Activated CD4-positive, alpha-beta T cell treated with anti-CD3 and anti-CD28 coated beads, Interleukin-2, amount 50 U/mL, for 24 hours (primary cell): Measurements from ENCODE around the gene POLD1.
"Not testable (repeated sequence)": the region's sequence is repeated elsewhere in the genome, so short reads cannot be mapped to it uniquely, and the experiment has no call there.

ENCODE experiments used
- DNase-seq, 2 donors: peaks; one replicate each; pipeline ENCODE4 v3.0.0-alpha.2; 2020; ENCODE audit warnings: low read depth in 1 of 2, low spot score in 1 of 2

POLD1 gene

GRCh38 chr19:50383852-50384684 is at the start of gene POLD1:
Gene POLD1 (plus strand): TSS chr19:50384347. CDS start chr19:50398852, 14,505 bp downstream.
- peak; percentile 95 to 98 for DNase-seq

GRCh38 chr19:50334741-50335421 is 49.3 kb upstream of the POLD1 start:
- no peak for DNase-seq

- DNase-seq = not testable (repeated sequence)
Observed at GRCh38 chr19:50337031-50337430, 47.1 kb upstream of the POLD1 start.

- no peak for DNase-seq
Observed at GRCh38 chr19:50340331-50340730, 43.8 kb upstream of the POLD1 start.

- no peak for DNase-seq
Observed at GRCh38 chr19:50341091-50341564, 43.0 kb upstream of the POLD1 start.

GRCh38 chr19:50344661-50345318 is 39.4 kb upstream of the POLD1 start:
- DNase-seq = no peak

GRCh38 chr19:50347089-50347581 is 37.0 kb upstream of the POLD1 start:
- not testable (repeated sequence) for DNase-seq

- DNase-seq = no peak
Observed at GRCh38 chr19:50349277-50350057, 34.7 kb upstream of the POLD1 start.

GRCh38 chr19:50352242-50352641 is 31.9 kb upstream of the POLD1 start:
- DNase-seq = no peak

- DNase-seq = not testable (repeated sequence)
Observed at GRCh38 chr19:50353487-50353880, 30.7 kb upstream of the POLD1 start.

GRCh38 chr19:50356691-50357177 is 27.4 kb upstream of the POLD1 start:
- no peak for DNase-seq

GRCh38 chr19:50357178-50358100 is 26.7 kb upstream of the POLD1 start:
- peak; percentile 78 to 82 for DNase-seq

GRCh38 chr19:50358483-50359327 is 25.4 kb upstream of the POLD1 start:
- DNase-seq = peak; percentile 55 to 69

- DNase-seq = no peak
Observed at GRCh38 chr19:50359328-50359818, 24.8 kb upstream of the POLD1 start.

- no peak for DNase-seq
Observed at GRCh38 chr19:50361290-50362029, 22.7 kb upstream of the POLD1 start.

- DNase-seq = no peak
Observed at GRCh38 chr19:50362030-50362412, 22.1 kb upstream of the POLD1 start.

GRCh38 chr19:50362656-50363424 is 21.3 kb upstream of the POLD1 start:
- DNase-seq = no peak
